ENCODE results near the gene GPBAR1.
"Not testable (repeated sequence)": the region's sequence is repeated elsewhere in the genome, so short reads cannot be mapped to it uniquely, and the experiment has no call there.

The GPBAR1 gene

GRCh38 chr2:218290316-218291261 lies 29.8 kb downstream of the GPBAR1 start:
- peak; percentile 69 for DNase-seq

- DNase-seq = no peak
Measured at GRCh38 chr2:218291318-218292047, 30.7 kb downstream of the GPBAR1 start.

- DNase-seq = peak; percentile 88
Measured at GRCh38 chr2:218292048-218293014, 31.5 kb downstream of the GPBAR1 start, which contains the start of gene TMBIM1. TSS of gene TMBIM1 (minus strand) at chr2:218292503. CDS start at chr2:218282141, 10,362 bp downstream.

GRCh38 chr2:218293715-218294429 lies 33.1 kb downstream of the GPBAR1 start:
- DNase-seq = no peak

- DNase-seq = no peak
Measured at GRCh38 chr2:218294430-218295022, 33.7 kb downstream of the GPBAR1 start.

GRCh38 chr2:218295029-218295428 lies 34.2 kb downstream of the GPBAR1 start:
- no peak for DNase-seq

- DNase-seq = no peak
Measured at GRCh38 chr2:218296200-218296599, 35.4 kb downstream of the GPBAR1 start.

- no peak for DNase-seq
Measured at GRCh38 chr2:218296847-218297246, 36.0 kb downstream of the GPBAR1 start.

- DNase-seq = no peak
Measured at GRCh38 chr2:218298314-218298875, 37.6 kb downstream of the GPBAR1 start.

- no peak for DNase-seq
Measured at GRCh38 chr2:218300141-218300540, 39.3 kb downstream of the GPBAR1 start.

- peak; percentile 91 for DNase-seq
Measured at GRCh38 chr2:218301176-218301819, 40.5 kb downstream of the GPBAR1 start.

GRCh38 chr2:218305383-218305782 lies 44.6 kb downstream of the GPBAR1 start:
- DNase-seq = no peak

- DNase-seq = no peak
Measured at GRCh38 chr2:218306184-218306920, 45.5 kb downstream of the GPBAR1 start.

GRCh38 chr2:218307415-218308090 lies 46.7 kb downstream of the GPBAR1 start:
- no peak for DNase-seq

- no peak for DNase-seq
Measured at GRCh38 chr2:218310853-218311540, 50.2 kb downstream of the GPBAR1 start.

- not testable (repeated sequence) for DNase-seq
Measured at GRCh38 chr2:218311541-218312266, 50.9 kb downstream of the GPBAR1 start.

GRCh38 chr2:218312267-218312756 lies 51.5 kb downstream of the GPBAR1 start:
- no peak for DNase-seq

- no peak for DNase-seq
Measured at GRCh38 chr2:218313356-218313755, 52.5 kb downstream of the GPBAR1 start.

Data from islet precursor cell (in vitro differentiated cells).